Putamen (tissue), 1 donor: ENCODE measurements around the gene PJA2.
"Not testable (repeated sequence)": the region's sequence is repeated elsewhere in the genome, so short reads cannot be mapped to it uniquely, and the experiment has no call there.

Source experiments
- DNase-seq: peaks from one replicate; pipeline ENCODE4 v3.0.0-alpha.2; 2016; ENCODE audit warnings: low spot score

The PJA2 gene

DNA sequence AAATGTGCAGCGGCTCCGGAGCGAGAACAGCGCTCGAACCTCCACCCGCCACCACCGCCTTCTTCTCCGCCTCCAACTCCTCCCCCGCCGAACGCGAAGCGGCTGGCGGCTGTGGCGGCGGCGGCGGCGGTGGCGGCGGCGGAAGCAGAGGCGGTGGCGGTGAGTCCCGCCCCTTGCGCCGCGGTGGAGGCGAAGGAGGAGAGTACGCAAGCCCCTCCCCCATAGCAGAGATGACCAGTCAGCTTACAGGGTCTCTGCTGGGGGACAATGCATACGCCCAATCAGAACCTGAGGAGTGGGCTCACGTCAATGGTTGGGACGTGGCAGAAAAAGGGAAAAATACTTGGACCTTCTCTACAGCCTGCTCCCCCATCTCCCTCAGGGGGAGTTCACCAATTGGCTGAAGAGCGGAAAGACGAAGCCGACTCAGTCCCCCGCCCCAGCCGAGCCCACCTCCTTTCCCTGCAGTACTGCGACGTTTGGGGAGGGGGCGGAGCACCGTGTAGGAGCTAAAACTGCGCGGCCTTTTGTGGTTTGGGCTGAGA lies at the start of gene PJA2:
Gene PJA2 (minus strand): TSS at position 131 of the 545 bp plus-strand sequence. CDS start 26,541 bp downstream, outside the sequence.
- DNase-seq: peak; percentile 100

DNA sequence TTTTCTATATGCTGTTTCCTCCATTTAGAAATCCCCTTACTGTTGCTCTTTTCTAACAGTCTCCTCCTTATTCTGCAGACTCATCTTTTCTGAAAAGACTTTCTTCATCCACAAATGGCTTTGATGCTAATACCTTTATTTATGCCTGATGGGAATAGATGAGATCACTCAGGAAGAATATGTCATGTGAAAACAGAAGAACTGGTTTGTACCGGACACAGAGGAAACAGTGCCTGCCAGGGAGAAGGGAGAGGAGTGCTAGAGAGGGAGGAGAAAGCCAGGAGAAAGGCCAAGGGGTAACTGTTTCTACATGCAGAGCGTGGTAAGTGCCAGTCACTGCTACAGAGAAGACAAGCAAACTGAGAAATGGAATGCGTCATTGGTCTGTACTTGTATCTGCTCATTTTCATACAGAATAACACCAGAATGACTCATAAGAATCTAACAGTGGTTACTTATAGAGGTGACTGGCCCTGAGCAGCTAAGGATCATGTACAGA lies 45.9 kb upstream of the PJA2 start:
- no peak for DNase-seq

DNA sequence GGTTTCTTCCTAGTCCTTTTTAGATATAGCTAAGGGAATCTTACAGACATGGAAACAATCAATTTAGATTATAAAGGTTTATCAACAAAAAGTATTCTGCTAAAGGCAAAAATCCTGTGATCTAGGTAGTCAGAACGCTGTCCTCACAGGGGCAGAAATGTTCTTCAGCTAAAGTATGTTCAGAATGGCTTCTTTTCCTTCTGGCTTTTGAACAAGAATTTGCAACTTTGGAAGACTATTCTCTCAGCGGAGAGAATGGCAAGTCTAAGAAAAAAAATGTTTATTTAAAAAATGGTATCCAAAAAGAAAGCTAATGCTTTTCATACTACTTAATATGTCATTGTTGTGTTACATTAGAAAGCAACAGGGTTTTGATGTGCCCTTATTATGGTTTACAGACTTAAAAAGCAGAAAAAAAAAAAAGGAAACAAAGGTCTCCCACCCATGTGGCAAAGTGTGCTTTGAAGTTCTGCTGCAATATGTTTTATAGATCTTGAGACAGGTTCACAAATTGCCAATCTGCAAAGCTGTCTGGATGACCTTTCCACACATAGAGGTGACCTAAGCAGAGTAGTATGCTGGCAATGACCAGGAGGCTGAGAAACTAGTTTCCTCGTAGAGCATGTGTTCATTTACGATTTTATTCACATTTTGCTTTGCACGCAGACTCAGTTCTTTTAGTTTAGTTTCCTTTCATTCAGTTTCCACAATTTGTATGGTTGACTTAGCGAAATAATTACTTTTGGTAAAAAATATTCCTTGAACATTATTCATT lies 45.1 kb upstream of the PJA2 start:
- no peak for DNase-seq

GRCh38 chr5:109453251-109453650 lies 43.5 kb upstream of the PJA2 start:
- no peak for DNase-seq

DNA sequence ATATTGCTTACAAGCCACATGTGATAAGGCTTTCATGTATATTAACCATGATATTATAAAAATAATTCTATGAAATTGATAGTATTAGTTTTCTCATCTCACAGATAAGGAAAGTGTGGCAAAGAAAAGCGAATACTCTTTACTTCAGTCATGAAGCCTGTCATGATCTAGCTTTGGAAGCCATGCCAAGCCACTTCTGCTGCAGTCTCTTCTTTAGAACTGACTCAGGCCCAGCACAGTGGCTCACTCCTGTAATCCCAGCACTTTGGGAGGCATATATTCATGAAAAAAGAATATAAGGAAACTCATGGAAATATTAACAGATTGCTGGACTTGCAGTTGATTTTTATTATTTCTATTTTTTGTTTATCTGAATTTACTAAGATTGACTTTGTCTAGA lies 42.9 kb upstream of the PJA2 start:
- DNase-seq: no peak

- peak; percentile 84 for DNase-seq
These were observed 41.4 kb upstream of the PJA2 start for GRCh38 chr5:109451146-109451545.

DNA sequence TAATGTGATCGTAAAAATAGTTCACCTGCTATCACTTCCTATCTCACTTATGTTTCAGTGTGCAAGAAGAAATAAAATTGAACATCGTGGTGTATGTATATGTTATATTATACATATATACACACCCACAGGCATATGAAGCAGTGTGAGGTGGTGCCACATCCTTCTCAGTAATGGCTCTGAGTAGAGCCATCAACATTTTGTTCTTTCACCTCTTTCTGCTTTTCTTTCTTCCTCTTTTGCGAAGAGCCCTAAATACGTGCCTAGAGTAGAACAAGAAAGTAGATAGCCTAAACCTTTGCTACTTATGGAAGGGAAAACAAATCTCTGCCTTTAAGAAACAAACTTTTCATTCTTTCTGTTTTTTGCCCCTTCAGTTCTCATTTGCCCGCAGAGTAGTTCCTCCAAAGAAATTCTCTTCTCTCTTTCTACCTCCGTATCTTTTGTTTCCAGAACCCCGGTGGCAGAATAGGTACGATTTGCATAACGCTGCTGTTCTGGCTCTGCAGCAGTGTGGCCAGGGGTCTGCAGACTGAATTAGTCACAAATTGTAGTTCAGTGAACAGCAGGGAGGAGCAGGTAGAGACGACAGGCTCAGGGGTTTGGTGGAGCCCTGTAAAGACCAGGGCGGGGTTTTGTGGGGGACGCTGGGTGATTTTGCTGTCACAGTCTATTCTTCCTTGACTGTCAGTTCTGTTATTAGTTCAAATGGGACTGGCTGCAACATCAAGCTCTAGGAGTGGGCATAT lies 40.5 kb upstream of the PJA2 start:
- no peak for DNase-seq

DNA sequence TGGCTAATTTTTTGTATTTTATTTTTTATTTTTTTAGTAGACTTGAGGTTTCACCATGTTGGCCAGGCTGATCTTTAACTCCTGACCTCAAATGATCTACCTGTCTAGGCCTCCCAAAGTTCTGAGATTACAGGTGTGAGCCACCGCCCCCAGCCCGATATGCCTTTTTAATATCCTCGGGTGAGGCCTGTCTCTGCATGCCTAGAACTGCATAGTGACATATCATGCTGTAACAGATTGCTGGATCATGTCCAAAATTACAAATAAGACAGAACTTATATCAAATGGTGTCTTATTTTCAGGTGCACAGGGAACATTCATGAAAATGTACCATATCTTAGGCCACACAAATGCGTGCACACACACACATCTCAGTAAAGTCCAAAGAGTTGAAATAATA lies 39.1 kb upstream of the PJA2 start:
- no peak for DNase-seq

DNA sequence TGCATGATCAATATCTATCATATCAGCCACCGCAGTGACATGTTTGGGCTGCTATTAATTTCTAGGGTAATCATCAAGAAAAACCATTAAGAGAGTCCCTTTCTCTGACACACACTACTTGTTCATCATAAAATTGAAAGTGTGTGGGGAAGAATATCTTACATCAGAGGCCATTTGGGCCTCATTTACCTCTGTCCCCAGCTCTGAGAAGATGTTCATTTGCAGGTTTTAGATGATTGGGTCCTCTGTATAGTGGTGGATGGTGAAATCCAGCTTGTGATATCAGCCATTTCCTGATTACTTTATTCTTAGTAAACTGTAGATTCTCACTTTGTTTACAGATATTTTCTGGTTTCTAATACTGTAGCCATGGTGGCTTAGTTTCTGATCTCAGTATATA lies 29.8 kb upstream of the PJA2 start:
- no peak for DNase-seq

DNA sequence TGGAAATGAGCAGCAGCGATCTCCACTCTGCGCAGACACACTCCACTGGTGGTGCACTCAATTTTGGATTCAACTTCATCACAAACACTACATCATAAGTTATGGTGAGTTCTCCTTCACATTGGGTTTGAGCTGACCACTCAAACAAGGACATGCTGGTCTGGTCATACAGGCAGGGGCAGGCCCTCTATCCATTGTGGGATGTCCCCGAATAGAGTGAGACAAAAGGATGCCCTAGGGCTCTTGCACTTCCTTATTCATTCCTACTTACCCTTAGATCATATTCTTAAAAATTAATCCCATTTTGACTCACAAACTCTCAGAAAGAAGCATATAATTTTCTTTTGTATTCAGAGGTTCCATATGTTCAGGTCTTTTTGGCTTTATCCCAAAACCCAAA lies 16.3 kb upstream of the PJA2 start:
- DNase-seq: no peak

- DNase-seq: not testable (repeated sequence)
These were observed 15.7 kb upstream of the PJA2 start for GRCh38 chr5:109425521-109425920.

GRCh38 chr5:109421956-109422355 lies 12.2 kb upstream of the PJA2 start:
- DNase-seq: no peak

- DNase-seq: no peak
These were observed 9.1 kb upstream of the PJA2 start for GRCh38 chr5:109418712-109419352.

DNA sequence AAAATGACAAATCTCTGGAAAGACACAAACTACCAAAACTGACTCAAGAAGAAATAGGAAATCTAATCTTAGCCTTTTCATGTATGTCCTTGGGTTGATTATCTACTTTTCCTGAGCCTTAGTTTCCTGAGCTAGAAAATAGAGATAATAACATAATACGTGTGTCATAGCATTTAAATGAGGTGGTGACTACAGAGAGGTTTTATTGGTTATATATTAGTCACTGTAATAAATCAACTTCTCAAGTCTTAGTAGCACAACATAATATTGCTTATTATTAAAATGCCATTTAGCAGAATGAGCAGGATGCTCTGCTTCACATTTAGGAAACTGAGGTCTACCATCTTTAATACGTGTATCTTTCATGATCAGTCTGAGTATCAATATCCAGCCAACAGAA lies 7.1 kb upstream of the PJA2 start:
- DNase-seq: no peak

DNA sequence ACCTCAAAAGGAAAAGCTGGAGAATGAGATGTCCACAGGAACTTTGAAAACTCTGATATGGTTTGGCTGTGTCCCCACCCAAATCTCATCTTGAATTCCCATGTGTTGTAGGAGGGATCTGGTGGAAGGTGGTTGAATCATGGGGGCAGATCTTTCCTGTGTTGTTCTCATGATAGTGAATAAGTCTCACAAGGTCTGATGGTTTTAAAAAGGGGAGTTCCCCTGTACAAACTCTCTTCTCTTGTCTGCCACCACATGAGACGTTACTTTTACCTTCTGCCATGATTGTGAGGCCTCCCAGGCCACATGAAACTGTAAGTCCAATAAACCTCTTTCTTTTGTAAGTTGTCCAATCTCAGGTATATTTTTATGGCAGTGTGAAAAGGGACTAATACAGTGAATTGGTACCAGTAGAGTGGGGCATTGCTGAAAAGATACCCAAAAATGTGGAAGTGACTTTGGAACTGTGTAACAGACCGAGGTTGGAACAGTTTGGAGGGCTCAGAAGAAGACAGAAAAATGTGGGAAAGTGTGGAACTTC lies 4.2 kb upstream of the PJA2 start:
- DNase-seq: not testable (repeated sequence)

GRCh38 chr5:109413458-109413857 lies 3.7 kb upstream of the PJA2 start:
- DNase-seq: no peak

- peak; percentile 49 for DNase-seq
These were observed 3.2 kb upstream of the PJA2 start for GRCh38 chr5:109412981-109413402.

- no peak for DNase-seq
These were observed 1.9 kb upstream of the PJA2 start for GRCh38 chr5:109411627-109412026.

GRCh38 chr5:109411149-109411514 lies 1.4 kb upstream of the PJA2 start:
- no peak for DNase-seq

DNA sequence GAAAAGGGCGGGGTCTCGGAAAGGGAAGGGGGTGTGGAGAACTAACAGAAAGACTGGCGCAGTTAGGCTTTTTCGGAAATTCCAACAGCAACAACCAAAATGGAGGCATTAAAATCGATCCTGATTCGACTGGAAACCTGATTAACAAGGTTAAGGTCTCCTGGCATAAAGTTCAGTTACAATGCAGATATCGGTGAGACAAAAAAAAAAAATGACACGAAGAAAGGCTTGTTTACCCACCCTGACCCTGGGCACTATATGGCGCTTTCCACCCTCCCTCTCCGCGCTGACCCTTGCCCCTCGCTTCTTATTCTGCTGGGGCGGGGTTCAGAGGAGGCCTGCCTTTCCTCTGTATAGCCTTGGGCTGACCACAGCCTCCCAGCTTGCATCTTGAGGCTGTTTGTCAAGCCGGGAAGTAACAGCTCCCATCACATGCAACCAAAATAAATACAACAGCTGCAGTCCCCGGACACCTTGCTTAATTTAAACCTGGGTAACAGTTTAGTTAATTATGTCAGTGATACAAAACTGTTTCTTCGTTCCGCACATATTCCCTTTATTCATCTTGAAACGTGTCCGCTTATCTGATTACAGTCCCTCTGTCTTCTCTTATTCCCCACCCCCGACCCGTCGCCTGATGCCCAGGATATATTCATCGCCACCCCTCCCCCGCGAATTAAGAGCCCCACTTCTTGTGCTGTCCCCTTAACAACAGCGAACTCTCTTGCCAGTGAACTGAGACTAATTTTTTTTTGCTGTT lies 795 bp upstream of the PJA2 start:
- DNase-seq: peak; percentile 80
